Parathyroid adenoma (tissue), 2 donors: ENCODE measurements around the gene SFXN5.

Source experiments
- H2AFZ ChIP-seq: fragments of 300-600 bp; sonication (generic); one replicate; pipeline ENCODE4 v1.7.0; 2017; ENCODE audit warnings: antibody characterized with exemption, mild to moderate bottlenecking
- H3K27ac ChIP-seq: fragments of 300-600 bp; sonication (generic); one replicate; pipeline ENCODE4 v1.7.0; 2017
- H3K27me3 ChIP-seq: fragments of 300-600 bp; sonication (generic); one replicate; pipeline ENCODE4 v1.7.0; 2017; ENCODE audit warnings: low read length; ENCODE audit not compliant: control insufficient read depth, insufficient read depth
- H3K36me3 ChIP-seq: fragments of 300-600 bp; sonication (generic); one replicate; pipeline ENCODE4 v1.7.0; 2017; ENCODE audit warnings: low read length; ENCODE audit not compliant: control insufficient read depth, insufficient read depth
- H3K4me1 ChIP-seq: fragments of 300-600 bp; sonication (generic); one replicate; pipeline ENCODE4 v1.7.0; 2017; ENCODE audit warnings: control low read depth
- H3K4me2 ChIP-seq: fragments of 300-600 bp; sonication (generic); one replicate; pipeline ENCODE4 v1.7.0; 2017; ENCODE audit warnings: low read length
- H3K4me3 ChIP-seq: fragments of 300-600 bp; sonication (generic); one replicate; pipeline ENCODE4 v1.7.0; 2017; ENCODE audit warnings: low read depth, low read length
- H3K79me2 ChIP-seq: fragments of 300-600 bp; sonication (generic); one replicate; pipeline ENCODE4 v1.7.0; 2017; ENCODE audit warnings: control low read depth
- H3K9ac ChIP-seq: fragments of 300-600 bp; sonication (generic); one replicate; pipeline ENCODE4 v1.7.0; 2017; ENCODE audit warnings: mild to moderate bottlenecking
- H3K9me3 ChIP-seq: fragments of 300-600 bp; sonication (generic); one replicate; pipeline ENCODE4 v1.7.0; 2017; ENCODE audit warnings: low read length; ENCODE audit not compliant: control insufficient read depth
- TF ChIP-seq, protein P1 (sequence below): fragments of 300-600 bp; sonication (generic); IDR thresholded peaks from one replicate; pipeline ENCODE4 v1.7.0; 2017; ENCODE audit warnings: antibody characterized with exemption, mild to moderate bottlenecking
- donor health status: primary hyperparathyroidism.

SFXN5 gene

DNA sequence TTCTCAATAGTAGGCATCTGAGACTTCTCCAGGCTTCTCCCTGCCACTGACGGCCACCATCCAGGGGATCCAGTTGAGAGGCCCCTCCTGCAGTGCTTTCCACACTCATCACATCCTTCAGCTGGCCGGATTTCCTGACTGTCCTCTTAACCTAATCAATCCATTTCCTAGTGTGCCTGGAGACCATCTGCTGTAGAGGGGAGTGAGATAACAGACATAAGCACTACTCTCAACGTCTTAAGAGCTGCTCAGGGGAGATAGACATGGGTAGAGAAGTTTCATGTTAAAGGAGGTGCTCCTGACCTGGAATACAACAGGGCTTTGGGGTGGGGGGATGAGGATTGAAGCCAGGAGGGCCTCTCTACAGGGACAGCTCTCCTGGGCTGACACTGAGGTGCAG lies 170.1 kb downstream of the SFXN5 start:
- H3K27ac ChIP-seq = no peak overlapping the region
- no peak overlapping the region for H2AFZ ChIP-seq
- H3K36me3 ChIP-seq = no peaks in the 10 kb centered on the region
- no peaks in the 10 kb centered on the region for H3K9me3 ChIP-seq
- H3K27me3 ChIP-seq = no peaks in the 10 kb centered on the region
- no peaks in the 10 kb centered on the region for H3K4me1 ChIP-seq
- H3K9ac ChIP-seq = no peak overlapping the region
- no peaks in the 10 kb centered on the region for H3K79me2 ChIP-seq
- TF ChIP-seq, protein P1, sequence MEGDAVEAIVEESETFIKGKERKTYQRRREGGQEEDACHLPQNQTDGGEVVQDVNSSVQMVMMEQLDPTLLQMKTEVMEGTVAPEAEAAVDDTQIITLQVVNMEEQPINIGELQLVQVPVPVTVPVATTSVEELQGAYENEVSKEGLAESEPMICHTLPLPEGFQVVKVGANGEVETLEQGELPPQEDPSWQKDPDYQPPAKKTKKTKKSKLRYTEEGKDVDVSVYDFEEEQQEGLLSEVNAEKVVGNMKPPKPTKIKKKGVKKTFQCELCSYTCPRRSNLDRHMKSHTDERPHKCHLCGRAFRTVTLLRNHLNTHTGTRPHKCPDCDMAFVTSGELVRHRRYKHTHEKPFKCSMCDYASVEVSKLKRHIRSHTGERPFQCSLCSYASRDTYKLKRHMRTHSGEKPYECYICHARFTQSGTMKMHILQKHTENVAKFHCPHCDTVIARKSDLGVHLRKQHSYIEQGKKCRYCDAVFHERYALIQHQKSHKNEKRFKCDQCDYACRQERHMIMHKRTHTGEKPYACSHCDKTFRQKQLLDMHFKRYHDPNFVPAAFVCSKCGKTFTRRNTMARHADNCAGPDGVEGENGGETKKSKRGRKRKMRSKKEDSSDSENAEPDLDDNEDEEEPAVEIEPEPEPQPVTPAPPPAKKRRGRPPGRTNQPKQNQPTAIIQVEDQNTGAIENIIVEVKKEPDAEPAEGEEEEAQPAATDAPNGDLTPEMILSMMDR = no peak
- H3K4me3 ChIP-seq = no peak overlapping the region
- no peak overlapping the region for H3K4me2 ChIP-seq

DNA sequence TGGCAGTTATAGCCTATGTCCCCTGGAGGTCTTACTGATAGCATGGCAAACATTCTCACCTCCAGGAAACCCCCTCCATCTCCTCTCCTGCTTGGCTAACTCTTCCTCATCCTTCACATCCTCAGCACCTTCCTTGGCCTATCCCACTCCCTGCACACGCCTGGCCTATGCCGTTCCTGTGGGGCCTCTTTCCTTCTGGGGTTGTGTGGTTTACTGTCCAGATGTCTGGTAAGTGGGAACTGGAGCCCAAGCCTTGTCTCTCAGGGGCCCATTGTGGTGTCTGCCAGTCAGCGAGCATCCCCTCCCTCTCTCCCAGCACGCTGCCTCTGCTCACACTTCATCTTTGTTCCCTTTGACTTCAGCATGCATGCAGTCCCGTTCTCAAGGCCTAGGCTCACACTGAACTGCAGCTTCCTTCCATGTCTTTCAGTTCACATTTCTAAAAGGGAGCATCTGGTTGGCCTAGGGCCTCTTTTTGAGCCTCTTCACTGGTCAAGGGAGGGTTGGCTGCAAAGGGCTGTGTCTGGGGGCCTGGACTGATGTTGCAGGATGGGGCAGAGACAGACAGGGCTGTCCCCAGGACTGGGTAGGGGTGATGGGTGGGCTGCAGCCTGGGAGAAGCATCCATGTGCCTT lies 171.2 kb downstream of the SFXN5 start:
- Histone ChIP-seq H3K36me3 (no peaks in the 10 kb centered on the region), H3K27ac (no peak overlapping the region), H3K9me3 (no peaks in the 10 kb centered on the region), H3K4me2 (no peak overlapping the region), H3K4me3 (no peak overlapping the region), H3K79me2 (no peaks in the 10 kb centered on the region), H3K4me1 (no peaks in the 10 kb centered on the region), H3K27me3 (no peaks in the 10 kb centered on the region), H2AFZ (no peak overlapping the region), H3K9ac (no peak overlapping the region)
- TF ChIP-seq, protein P1 = no peak

DNA sequence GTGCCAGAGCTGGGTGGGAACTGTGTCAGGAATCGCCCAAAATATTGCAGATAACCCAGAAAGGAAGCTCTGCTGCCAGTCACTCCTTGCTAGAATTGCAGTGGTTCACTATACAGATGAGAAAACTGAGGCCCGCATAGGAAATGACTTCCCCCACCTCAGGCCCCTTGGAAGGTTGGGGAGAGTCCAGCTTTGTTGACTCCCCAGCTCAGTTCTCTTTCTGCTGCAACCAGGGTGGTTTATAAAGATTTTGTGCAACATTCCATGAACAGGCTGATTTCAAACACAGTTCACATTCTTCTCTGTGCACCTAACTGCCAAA lies 173.0 kb downstream of the SFXN5 start:
- Histone ChIP-seq H3K9me3 (no peaks in the 10 kb centered on the region), H3K4me1 (no peaks in the 10 kb centered on the region), H3K9ac (no peak overlapping the region), H3K27ac (no peak overlapping the region), H3K36me3 (no peaks in the 10 kb centered on the region), H3K79me2 (no peaks in the 10 kb centered on the region), H3K4me2 (no peak overlapping the region), H3K27me3 (no peaks in the 10 kb centered on the region), H2AFZ (no peak overlapping the region), H3K4me3 (no peak overlapping the region)
- TF ChIP-seq, protein P1 = no peak

DNA sequence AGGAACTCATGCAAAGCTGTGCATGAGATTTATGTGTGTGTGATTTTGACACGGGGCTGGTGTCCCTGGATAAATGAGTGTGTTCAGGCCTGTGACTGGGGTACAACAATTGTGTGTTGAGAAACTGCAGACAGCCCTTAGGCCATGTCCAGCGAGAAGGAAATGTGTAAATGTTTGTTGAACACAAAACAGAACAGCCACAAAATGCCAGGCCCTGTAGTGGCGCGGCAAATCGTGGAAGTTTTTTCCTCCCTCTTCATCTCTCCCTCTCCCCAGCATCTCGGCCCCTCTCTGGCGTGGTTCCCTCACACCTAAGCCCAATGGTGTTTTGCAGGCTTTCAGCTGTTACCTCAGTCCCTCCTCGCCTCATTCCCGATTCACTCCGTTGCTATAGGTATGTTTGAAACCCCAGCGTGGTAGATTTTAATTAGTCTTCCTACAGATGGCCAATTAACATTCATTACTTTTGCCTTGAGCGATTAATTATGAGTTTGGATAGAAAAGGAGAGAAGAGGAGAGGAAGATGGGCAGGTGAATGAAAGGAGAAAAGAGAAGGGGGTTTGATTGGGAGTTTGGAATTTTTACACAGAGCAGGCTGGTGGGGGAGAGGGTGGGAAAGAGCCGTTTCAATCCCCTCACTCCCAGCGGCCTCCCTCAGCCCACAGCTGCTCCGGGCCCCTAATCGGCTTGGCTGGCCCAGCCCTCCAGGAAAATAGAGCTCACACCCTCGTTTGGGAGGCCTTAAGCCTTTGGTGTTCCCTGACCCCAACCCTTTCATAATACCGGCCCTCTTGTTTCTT lies 173.5 kb downstream of the SFXN5 start:
- Histone ChIP-seq H3K4me2 (no peak overlapping the region), H3K9me3 (no peaks in the 10 kb centered on the region), H3K27ac (no peak overlapping the region), H3K9ac (no peak overlapping the region), H2AFZ (no peak overlapping the region), H3K4me1 (no peaks in the 10 kb centered on the region), H3K36me3 (no peaks in the 10 kb centered on the region), H3K4me3 (no peak overlapping the region), H3K79me2 (no peaks in the 10 kb centered on the region), H3K27me3 (no peaks in the 10 kb centered on the region)
- TF ChIP-seq, protein P1 = no peak

DNA sequence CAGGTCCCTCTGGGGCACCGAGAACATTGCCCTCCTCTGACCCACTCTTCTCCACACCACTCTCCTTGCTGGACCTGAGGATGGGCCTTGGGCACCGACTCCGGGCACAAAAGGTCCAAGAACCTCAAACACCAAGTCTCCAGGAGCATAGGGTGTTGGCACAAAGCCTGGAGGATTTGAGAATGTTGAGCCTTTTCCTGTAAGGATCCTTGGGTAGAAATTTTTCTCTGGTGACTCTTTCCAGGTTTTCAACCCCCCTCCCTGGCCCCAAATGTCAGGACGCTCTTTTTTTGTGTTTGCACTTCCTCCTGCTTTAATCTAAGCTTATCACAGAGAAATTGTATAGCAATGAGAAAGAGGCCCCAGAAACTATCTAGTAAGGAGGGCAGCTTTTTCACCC lies 175.1 kb downstream of the SFXN5 start:
- TF ChIP-seq, protein P1 = no peak
- no peaks in the 10 kb centered on the region for H3K27me3 ChIP-seq
- no peak overlapping the region for H3K9ac ChIP-seq
- H3K79me2 ChIP-seq = no peaks in the 10 kb centered on the region
- H3K4me3 ChIP-seq = no peak overlapping the region
- H3K4me2 ChIP-seq = no peak overlapping the region
- H3K36me3 ChIP-seq = no peaks in the 10 kb centered on the region
- H3K4me1 ChIP-seq = no peaks in the 10 kb centered on the region
- H3K27ac ChIP-seq = no peak overlapping the region
- H3K9me3 ChIP-seq = no peaks in the 10 kb centered on the region
- no peak overlapping the region for H2AFZ ChIP-seq
